DMS 273 (cell line): ENCODE data around the gene DVL2.
"Not testable (repeated sequence)": the region's sequence is repeated elsewhere in the genome, so short reads cannot be mapped to it uniquely, and the experiment has no call there.

Experiments
- DNase-seq: peaks from one replicate; lab custom pipeline; 2025; ENCODE audit not compliant: unreplicated experiment; lab: John Stamatoyannopoulos, UW

Gene DVL2

DNA sequence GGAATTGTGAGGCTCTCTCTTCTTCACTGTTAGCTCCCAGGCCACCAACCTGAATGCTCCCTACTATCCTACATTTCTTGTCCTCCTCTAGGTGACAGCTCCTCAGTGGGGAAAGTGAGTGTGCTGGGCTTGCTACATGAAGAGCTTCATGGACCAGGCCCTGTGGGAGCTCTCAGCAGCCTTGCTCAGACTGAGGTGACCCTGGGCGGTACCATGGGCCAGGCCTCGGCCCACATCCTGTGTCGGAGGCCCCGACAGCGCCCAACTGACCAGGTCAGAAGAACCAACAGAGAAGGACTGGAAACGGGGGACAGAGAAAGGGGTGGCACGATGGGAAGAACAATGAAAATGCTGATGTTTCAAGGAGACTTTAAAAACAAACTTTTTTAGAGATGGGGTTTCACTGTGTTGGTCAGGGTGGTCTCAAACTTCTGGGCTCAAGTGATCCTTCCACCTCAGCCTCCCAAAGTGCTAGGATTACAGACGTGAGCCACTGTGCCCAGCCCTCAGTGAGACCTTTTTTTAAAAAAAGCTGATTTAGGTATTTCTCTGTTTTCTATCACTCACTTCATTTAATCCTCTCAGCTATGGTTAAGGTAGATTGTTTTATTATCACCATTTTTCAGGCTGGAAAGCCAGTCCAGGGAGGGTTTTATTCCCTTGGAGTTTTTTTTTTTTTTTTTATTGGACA lies 22.6 kb upstream of the DVL2 start:
- no peak for DNase-seq

GRCh38 chr17:7254511-7254910 lies 20.2 kb upstream of the DVL2 start:
- no peak for DNase-seq

DNA sequence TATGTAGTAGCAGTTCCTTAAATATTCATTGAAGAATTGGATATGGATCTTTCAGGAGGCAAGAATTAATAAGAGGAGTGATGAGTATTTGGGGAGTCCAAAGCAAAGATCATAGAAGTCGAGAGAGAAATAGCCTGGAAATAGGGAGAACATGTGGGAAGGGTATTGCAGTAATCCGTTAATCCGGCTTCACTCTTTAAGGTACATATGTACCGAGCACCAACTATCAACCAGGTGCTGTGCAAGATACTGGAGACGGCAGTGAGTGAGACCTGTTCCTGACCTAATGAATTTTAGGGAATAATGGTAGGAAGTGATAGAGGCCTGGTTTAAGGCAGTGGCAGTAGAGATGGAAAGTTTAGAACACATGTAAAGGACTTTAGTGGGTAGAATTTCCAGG lies 18.8 kb upstream of the DVL2 start:
- no peak for DNase-seq

GRCh38 chr17:7252176-7253043 lies 18.1 kb upstream of the DVL2 start, which contains the start of gene ELP5:
Gene ELP5, plus strand, starts transcription at chr17:7252215. Its CDS starts 336 bp downstream, at chr17:7252551.
- DNase-seq: peak; percentile 93

DNA sequence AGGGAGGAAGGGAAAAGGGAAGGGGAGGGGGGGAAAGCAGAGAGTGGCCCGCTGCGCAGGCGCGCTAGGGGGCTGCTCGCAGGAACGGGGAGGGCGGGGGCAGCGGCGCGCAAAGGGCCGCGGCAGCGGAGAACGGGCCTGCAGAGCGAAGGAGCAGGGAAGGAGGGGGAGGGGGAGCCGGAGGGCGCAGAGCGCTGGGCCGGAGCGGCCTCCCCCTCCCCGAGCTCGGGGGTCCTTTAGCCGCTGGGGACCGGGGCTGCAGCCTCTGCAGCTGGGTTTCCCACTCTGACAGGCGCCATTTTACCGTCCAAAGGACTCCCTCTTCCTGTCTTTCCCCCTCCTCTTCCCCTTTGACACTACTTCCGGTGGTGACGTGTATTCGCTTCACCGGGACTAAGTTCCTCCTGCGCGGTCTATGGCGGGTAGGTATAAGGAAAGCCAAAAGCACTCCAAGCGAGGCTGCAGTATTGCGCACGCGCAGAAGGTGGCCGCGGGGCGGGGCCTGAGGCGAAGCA lies 17.4 kb upstream of the DVL2 start, which contains the start of gene CTDNEP1:
TSS of gene CTDNEP1 (minus strand) at position 74 of the 515 bp plus-strand sequence. CDS start 438 bp downstream, outside the sequence.
- peak; percentile 98 for DNase-seq

DNA sequence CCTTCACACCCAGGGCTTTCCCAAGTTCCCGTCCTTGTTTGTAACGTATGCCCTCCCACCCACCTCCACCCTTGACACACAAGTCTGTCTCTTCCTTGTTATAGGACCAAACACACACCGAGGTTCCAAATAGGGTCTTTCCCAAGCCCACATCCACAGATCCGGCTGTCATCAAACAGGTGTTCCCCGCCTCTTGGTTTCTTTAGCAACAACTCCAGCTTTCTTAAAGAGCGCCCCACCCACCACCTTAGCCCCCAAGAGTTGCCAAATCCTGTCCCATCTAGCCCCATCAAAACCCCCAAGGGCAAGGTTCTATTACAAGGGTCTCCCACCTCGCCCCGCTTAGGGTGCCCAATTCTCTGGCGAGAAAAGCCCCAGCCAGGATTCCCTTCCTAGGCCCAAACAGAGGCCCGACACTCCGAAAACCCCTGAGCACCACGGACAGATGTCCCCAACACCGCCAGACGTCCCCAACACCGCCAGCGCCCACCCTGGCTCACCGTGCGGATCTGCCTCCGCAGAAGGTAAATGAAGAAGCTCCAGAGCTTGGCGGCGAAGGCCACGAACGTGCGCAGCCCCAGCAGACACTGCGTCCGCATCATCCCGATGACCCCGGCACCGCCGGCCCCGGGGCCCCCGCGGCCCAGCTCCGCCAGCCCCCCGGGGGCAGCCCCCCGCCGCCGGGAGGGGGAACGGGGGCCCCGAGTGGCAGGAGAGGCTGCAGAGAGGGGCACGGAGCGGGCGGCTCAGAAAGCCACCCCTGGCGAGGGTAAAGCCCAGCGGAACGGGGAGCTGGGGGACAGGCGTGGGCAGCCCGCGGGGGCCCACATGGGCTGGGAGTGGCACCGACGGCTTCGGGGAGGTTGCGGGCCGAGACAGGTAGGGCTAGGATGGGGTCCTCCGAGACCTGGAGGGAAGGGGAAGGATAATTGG lies 16.6 kb upstream of the DVL2 start:
- no peak for DNase-seq

GRCh38 chr17:7249830-7250229 lies 15.5 kb upstream of the DVL2 start:
- no peak for DNase-seq

DNA sequence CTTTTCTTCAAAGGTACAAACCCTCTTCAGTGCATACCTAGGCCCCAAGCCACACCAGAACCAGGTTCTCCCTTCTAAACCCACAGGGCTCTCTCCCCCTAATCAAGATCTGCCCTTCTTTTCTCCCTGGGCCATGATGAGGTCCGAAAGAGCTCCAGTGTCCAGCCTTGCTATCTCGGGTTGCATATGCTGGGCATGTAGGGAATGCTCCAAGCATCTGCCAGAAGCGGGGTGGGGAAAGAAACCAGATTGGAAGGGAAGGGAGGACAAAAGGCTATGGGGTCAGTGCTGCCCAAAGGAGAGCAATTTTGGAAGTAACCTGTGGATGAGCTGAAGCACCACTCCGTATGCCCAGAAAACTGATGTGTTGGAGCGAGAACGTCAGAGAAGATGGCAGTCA lies 14.9 kb upstream of the DVL2 start:
- DNase-seq: no peak

DNA sequence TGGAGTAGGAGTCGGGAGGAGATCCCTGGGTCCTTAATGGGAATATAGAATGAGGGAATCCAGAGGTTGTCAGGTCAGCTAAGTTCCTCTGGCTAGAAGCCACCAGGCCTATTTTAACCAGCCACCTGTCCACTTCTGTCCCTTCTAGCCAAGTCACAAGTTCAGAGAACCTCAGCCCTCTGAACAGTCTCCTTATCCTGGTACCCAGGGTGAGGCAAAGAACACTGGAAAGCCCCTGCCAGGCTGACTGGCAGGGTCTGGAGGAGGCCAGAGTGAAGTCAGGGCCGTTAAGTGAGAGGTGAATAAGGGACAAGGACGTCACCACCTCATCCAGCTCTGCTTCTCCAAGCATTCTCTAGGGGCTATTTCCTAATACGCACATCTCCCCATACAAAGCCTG lies 14.5 kb upstream of the DVL2 start:
- DNase-seq: no peak

DNA sequence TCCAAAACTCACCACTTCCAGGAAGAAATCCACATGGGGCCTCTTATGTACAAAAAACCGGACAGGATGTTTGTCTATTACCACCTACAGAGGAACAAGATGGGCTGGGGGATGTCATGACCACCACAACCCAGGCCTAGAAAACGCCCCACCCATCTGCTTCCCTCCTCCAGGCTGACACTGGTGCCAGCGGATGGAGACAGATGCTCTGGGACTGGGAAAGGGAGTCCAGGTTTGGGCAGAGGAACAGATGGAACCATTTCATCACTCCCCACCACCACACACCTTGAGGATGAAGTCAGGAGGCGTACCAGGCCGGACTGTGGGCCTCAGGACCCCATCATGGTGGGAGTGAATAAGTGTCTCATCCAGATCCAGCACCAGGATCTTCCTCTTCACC lies 12.5 kb upstream of the DVL2 start:
- DNase-seq: no peak

GRCh38 chr17:7243838-7244237 lies 9.5 kb upstream of the DVL2 start:
- not testable (repeated sequence) for DNase-seq

DNA sequence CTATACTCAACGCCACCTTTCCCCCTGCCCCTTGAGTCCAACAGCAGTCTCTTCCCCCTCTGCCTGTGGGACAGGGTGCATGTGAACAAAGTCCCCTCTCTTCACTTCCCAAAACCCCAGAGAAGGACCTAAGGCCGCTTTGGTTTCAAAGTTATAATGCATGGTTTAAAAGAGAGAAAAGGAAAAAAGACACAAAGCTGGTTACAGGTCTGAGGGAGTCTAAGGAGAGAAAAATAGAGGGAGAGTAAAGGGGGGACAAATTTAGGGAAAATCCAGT lies 9.1 kb upstream of the DVL2 start:
- DNase-seq: no peak

GRCh38 chr17:7242717-7243452 lies 8.6 kb upstream of the DVL2 start:
- DNase-seq: peak; percentile 96

DNA sequence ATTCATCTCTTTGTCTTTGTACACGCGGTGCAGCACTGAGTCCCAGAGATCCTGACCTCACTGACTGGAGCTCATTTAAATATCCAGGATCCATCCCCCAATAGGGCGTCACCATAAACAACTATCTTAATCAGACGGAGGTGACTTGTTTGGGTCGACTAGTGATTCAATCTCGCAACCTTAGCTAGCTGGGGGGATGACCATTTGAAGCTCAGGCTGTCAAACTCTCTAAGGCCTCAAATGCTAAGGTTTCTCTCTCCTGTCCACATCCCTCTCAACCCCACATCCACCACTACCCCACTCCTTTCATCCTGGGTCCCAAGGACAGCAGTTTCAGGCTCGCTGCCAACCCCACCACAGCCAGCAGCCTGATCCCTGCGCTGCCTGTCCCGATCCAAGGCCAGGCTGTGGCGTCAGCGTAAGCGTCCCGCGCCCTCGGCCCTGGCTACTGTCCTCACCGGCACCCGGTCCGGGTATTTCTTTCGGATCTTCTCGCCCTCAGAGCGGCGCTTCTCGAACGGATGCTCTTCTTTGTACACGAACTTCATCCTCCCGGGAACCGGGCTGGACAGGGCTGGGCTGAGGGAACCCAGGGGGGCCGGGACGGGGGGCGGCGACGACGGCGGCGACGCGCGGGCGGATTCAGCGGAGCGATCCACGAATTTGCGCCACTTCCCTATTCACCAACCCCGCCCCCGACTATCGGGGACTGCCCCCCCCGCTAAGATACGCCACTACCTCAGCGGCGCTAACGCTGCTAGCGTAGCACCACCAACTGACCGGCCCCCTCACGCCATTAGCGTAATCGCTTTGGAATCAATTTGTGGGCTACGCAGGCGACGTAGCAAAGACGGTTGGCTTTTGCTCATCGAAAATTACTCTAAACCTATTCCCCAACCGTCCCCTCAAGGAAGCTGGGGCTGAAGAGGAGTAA lies 7.7 kb upstream of the DVL2 start, which contains the start of gene GABARAP:
TSS of gene GABARAP (minus strand) at position 667 of the 934 bp plus-strand sequence. CDS start at position 548, 119 bp downstream.
- peak; percentile 92 for DNase-seq

GRCh38 chr17:7241090-7241733 lies 6.9 kb upstream of the DVL2 start:
- no peak for DNase-seq

- DNase-seq: no peak
Observed at GRCh38 chr17:7240375-7240774, 6.1 kb upstream of the DVL2 start.

GRCh38 chr17:7239091-7240027 lies 5.0 kb upstream of the DVL2 start, which contains the start of gene PHF23:
Gene PHF23, minus strand, starts transcription at chr17:7239457. Its CDS starts 178 bp downstream, at chr17:7239279.
- peak; percentile 99 for DNase-seq
